GM18498 (cell line): ENCODE data around the gene PCDHA10.
"Not testable (repeated sequence)": the region's sequence is repeated elsewhere in the genome, so short reads cannot be mapped to it uniquely, and the experiment has no call there.

ENCODE experiments used
- ATAC-seq: cut with Tn5 transposase; IDR thresholded peaks from one replicate; pipeline ENCODE4 v1.9.1; 2021; ENCODE audit warnings: mild to moderate bottlenecking, moderate library complexity; ENCODE audit not compliant: unreplicated experiment

Gene PCDHA10

DNA sequence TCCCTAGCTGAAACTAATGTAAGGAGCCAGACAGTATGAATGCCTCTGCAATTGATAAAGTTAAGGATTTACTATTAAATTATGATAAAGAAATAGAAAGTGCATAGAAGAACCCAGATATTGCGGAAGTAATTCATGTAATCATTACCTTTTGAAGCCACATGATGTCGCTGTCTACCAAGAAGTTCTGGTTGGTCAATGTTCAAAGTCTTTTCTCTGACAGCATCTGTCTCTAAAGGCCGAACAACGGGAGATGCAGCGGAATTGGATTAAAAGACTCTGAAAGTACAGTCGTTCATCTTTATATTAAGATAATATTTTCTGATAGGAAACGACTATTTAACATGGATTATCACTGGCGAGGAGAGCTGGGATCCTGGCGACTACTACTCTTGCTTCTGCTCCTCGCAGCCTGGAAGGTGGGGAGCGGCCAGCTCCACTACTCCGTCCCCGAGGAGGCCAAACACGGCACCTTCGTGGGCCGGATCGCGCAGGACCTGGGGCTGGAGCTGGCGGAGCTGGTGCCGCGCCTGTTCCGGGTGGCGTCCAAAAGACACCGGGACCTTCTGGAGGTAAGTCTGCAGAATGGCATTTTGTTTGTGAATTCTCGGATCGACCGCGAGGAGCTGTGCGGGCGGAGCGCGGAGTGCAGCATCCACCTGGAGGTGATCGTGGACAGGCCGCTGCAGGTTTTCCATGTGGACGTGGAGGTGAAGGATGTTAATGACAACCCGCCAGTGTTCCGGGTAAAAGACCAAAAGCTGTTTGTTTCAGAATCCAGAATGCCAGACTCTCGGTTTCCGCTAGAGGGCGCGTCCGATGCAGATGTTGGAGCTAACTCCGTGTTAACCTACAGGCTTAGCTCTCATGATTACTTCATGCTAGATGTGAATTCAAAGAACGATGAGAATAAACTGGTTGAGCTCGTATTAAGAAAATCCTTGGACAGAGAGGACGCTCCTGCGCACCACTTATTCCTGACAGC, 14.4 kb upstream of the PCDHA10 start, which contains the start of gene PCDHA8:
TSS of gene PCDHA8 (plus strand) at position 210 of the 985 bp plus-strand sequence. CDS start at position 345, 135 bp downstream.
- no peak for ATAC-seq

DNA sequence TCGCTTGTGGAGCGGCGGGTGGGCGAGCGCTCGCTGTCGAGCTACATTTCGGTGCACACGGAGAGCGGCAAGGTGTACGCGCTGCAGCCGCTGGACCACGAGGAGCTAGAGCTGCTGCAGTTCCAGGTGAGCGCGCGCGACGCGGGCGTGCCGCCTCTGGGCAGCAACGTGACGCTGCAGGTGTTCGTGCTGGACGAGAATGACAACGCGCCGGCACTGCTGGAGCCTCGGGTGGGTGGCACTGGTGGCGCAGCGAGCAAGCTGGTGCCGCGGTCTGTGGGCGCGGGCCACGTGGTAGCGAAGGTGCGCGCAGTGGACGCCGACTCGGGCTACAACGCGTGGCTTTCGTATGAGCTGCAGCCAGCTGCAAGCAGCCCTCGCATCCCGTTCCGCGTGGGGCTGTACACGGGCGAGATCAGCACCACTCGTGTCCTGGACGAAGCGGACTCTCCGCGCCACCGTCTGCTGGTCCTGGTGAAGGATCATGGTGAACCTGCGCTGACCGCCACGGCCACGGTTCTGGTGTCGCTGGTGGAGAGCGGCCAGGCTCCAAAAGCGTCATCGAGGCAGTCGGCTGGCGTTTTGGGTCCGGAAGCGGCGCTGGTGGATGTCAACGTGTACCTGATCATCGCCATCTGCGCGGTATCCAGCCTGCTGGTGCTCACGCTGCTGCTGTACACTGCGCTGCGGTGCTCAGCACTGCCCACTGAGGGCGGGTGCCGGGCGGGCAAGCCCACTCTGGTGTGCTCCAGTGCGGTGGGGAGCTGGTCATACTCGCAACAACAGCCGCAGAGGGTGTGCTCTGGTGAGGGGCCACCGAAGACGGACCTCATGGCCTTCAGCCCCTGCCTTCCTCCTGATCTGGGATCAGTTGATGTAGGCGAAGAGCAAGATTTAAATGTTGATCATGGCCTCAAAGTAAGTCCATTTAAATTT, 12.6 kb upstream of the PCDHA10 start:
- no peak for ATAC-seq

DNA sequence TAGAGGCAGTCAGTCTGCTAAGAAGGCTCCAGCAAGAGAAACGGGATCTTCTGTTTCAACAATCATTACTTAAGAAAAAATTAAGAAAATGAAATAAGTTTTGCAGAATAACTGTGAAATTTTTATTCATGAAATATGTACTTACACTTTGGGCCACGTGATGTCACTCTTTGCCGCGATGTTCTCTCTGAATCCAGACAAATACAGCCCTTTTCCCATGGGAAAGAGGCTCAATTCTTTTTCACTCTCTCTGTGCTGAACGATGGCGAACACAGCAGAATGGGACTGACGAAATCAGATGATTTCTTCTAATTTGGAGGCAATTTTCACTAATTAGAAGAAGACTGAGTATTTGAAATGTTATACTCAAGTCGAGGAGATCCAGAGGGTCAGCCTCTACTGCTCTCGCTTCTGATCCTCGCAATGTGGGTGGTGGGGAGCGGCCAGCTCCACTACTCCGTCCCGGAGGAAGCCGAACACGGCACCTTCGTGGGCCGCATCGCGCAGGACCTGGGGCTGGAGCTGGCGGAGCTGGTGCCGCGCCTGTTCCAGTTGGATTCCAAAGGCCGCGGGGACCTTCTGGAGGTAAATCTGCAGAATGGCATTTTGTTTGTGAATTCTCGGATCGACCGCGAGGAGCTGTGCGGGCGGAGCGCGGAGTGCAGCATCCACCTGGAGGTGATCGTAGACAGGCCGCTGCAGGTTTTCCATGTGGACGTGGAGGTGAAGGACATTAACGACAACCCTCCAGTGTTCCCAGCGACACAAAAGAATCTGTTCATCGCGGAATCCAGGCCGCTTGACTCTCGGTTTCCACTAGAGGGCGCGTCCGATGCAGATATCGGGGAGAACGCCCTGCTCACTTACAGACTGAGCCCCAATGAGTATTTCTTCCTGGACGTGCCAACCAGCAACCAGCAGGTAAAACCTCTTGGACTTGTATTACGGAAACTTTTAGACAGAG, 7.3 kb upstream of the PCDHA10 start, which contains the start of gene PCDHA9:
TSS of gene PCDHA9 (plus strand) at position 244 of the 964 bp plus-strand sequence. CDS start at position 358, 114 bp downstream.
- ATAC-seq, result not testable (repeated sequence)

- not testable (repeated sequence) for ATAC-seq
These were observed 5.7 kb upstream of the PCDHA10 start for GRCh38 chr5:140849831-140850634.

DNA sequence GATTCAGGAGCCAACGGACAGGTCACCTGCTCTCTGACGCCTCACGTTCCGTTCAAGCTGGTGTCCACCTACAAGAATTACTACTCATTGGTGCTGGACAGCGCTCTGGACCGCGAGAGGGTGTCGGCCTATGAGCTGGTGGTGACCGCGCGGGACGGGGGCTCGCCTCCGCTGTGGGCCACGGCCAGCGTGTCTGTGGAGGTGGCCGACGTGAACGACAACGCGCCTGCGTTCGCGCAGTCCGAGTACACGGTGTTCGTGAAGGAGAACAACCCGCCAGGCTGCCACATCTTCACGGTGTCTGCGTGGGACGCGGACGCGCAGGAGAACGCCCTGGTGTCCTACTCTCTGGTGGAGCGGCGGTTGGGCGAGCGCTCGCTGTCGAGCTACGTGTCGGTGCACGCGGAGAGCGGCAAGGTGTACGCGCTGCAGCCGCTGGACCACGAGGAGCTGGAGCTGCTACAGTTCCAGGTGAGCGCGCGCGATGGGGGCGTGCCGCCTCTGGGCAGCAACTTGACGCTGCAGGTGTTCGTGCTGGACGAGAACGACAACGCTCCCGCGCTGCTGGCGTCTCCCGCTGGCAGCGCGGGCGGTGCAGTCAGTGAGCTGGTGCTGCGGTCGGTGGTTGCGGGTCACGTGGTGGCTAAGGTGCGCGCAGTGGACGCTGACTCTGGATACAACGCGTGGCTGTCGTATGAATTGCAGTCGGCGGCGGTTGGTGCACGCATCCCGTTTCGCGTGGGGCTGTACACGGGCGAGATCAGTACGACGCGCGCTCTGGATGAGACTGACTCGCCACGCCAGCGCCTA, 1.7 kb downstream of the PCDHA10 start:
- no peak for ATAC-seq

- no peak for ATAC-seq
These were observed 2.2 kb downstream of the PCDHA10 start for GRCh38 chr5:140857987-140858240.

DNA sequence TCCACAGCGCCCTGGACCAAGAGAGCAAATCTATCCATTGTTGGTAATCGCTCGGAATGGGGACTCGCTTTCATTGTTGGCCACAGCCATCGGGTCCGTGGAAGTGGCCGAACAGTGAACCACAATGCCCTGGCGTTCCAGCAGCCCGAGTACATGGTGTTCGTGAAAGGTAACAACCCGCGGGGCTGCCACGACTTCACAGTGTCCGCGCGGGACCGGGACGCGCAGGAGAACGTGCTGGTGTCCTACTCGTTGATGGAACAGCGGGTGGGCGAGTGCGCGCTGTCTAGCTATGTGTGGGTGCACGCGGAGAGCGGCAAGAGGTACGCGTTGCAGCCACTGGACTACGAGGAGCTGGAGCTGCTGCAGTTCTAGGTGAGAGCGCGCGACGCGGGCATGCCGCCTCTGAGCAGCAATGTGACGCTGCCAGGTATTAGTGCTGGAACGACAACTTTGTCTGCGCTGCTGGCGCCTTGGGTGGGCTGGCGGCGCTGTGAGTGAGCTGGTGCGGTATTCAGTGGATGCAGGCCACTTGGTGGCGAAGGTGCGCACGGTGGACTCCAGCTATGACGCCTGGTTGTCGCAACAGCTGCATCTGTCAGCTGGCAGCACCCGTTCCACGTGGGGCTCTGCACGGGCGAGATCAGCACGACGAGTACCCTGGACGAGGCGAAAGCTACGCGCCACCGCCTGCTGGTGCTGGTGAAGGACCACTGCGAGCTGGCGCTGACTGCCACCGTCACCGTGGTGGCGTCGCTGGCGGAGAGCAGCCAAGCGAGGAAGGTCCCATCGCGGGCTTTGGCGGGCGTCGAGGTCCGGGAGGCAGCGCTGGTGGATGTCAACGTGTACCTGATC, 7.0 kb downstream of the PCDHA10 start:
- ATAC-seq, result no peak

GRCh38 chr5:140868721-140869554, 13.2 kb downstream of the PCDHA10 start, which contains the start of gene PCDHA11:
PCDHA11 (plus strand) TSS chr5:140868957; CDS start chr5:140869104, 147 bp downstream.
- no peak for ATAC-seq

DNA sequence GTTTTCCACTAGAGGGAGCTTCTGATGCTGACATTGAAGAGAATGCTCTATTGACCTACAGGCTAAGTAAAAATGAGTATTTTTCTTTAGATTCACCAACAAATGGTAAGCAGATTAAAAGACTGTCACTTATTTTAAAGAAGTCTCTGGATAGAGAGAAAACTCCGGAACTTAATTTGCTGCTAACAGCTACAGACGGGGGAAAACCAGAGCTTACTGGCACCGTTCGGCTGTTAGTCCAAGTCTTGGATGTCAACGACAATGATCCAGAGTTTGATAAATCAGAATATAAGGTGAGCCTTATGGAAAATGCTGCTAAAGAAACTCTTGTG, 13.8 kb downstream of the PCDHA10 start:
- ATAC-seq, result no peak

GRCh38 chr5:140870221-140871201, 14.8 kb downstream of the PCDHA10 start:
- ATAC-seq, result no peak

GRCh38 chr5:140875085-140876065, 19.7 kb downstream of the PCDHA10 start, which contains the start of gene PCDHA12:
PCDHA12 (plus strand) TSS chr5:140875308; CDS start chr5:140875473, 165 bp downstream.
- no peak for ATAC-seq

DNA sequence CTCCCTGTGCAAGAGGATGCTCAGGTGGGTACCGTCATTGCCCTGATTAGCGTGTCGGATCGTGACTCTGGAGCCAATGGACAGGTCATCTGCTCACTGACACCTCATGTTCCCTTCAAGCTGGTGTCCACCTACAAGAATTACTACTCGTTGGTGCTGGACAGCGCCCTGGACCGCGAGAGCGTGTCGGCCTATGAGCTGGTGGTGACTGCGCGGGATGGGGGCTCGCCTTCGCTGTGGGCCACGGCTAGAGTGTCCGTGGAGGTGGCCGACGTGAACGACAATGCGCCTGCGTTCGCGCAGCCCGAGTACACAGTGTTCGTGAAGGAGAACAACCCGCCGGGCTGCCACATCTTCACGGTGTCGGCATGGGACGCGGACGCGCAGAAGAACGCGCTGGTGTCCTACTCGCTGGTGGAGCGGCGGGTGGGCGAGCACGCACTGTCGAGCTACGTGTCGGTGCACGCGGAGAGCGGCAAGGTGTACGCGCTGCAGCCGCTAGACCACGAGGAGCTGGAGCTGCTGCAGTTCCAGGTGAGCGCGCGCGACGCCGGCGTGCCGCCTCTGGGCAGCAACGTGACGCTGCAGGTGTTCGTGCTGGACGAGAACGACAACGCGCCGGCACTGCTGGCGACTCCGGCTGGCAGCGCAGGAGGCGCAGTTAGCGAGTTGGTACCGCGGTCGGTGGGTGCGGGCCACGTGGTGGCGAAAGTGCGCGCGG, 21.0 kb downstream of the PCDHA10 start:
- not testable (repeated sequence) for ATAC-seq

GRCh38 chr5:140877262-140877581, 21.5 kb downstream of the PCDHA10 start:
- ATAC-seq, result no peak
